Stimulated activated naive CD4-positive, alpha-beta T cell (primary cell): Measurements from ENCODE around the gene GKN1.
"Not testable (repeated sequence)": the region's sequence is repeated elsewhere in the genome, so short reads cannot be mapped to it uniquely, and the experiment has no call there.

ENCODE experiments used
- DNase-seq, 6 experiments: peaks; one replicate each; lab custom pipeline; 2025; lab: John Stamatoyannopoulos, UW

The GKN1 gene, protein sequence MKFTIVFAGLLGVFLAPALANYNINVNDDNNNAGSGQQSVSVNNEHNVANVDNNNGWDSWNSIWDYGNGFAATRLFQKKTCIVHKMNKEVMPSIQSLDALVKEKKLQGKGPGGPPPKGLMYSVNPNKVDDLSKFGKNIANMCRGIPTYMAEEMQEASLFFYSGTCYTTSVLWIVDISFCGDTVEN

DNA sequence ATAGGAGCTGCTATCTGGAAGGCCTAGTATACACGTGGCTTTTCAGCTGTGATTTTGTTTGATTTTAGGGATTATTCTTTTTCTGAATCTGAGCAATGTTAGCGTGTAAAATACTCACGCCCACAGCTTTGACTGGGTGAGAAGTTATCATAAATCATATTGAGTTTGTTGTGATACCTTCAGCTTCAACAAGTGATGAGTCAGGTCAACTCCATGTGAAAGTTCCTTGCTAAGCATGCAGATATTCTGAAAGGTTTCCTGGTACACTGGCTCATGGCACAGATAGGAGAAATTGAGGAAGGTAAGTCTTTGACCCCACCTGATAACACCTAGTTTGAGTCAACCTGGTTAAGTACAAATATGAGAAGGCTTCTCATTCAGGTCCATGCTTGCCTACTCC lies at the start of gene GKN1:
GKN1 (plus strand) TSS at position 386 of the 400 bp plus-strand sequence. CDS start 42 bp downstream, outside the sequence.
- no peak for DNase-seq

DNA sequence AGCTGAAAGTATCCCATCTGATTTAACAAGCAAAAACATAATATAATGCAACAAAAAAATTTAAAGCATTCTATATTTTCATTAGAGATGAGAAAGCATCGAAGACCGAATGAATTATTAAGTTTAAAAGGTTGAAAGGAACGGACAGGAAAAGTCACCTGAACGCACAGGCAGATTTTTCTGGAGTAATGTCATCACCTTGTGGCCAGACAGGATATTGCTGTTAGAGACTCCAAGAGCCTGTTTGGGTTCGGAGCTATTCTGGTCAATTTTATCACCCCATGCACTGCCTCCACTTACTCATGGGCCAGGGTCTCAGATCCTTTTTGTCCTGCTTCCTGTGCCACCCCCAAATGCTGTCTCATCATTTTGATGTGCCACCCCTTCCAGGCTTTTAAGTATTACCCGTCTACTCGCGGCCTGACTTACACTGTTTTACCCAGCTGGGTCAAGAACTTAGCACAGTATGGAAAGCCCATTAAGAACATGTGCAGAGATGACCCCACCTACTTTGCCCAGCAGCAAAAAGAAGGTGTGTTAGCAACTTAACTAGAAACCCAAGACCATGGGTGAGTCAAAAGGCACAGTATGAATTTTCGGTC lies 49.0 kb upstream of the GKN1 start:
- peak; percentile 21 to 69 (median 33) for DNase-seq

DNA sequence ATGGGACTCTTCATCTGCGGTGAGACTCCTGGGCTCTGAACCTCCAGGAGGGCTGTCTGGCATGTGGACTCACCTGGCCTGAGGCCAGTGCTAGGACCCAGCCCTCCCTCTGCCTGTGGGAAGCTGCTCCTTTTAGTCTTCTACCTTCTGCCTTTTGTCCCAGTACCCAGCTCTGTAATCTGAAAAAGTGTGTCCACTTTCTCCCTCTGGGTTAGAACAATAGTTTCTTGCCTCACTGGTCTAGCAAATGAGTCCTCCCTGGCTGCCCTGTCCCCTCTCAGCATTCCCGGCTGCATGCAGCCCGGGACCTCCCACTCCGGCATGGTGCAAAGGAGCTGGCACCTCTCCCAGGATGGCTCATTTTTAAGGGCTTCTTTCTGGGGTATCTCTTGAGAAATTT lies 47.6 kb upstream of the GKN1 start:
- DNase-seq, result no peak

DNA sequence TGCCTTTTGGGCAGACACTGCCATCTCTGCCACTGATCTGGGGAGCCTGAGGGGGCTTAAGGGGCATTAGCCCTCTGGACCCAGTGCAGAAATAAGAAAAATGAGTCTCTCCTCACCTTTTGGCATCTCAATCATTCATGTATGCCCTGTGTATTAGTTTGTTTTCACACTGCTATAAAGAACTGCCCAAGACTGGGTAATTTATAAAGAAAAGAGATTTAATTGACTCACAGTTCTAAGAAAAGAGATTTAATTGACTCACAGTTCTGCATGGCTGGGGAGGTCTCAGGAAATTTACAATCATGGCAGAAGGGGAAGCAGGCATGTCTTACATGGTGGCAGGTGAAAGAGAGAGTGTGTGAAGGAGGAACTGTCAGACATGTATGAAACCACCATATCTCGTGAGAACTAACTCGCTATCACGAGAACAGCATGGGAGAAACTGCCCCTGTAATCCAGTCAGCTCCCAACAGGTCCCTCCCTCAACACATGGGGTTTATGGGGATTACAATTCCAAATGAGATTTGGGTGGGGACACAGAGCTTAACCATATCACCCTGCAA lies 43.2 kb upstream of the GKN1 start:
- no peak for DNase-seq

DNA sequence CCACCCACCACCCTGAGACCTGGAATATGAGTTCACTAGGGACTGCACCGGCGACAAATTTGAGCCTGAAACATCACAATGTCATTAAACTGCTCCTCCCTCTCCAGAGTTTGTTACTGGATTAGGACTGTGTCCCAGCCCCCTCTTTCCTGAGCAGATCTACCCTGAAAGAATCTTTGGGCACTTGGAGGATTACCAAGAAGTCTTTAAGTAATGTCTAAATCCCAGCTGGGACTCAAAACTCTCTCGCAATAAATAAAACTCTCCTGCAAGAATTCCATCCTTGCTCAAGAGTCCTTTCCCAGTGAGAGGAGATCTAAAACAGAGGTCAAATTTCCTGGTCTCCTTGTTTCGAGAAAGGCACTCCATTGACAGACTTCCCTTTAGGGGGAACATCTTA lies 42.6 kb upstream of the GKN1 start:
- DNase-seq, result no peak

DNA sequence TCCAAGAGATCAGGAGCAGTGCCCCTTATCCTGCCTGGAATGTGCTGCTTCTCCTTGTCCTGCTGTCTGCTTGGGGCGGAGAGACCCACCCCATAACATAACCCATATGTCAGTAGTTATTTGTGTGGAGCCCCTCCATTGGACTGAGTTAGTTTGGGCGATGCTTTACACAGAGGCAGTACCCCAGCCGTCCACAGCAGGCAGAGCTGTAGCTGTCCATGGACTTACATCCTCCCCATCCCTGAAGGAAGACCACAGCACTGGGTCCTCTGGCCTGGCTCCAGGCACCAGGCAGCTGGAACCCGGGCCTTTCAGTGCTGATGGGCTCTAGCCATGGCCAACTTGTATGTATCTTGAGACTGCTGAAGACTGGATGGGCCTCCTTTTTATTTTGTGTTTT lies 42.0 kb upstream of the GKN1 start:
- no peak for DNase-seq

DNA sequence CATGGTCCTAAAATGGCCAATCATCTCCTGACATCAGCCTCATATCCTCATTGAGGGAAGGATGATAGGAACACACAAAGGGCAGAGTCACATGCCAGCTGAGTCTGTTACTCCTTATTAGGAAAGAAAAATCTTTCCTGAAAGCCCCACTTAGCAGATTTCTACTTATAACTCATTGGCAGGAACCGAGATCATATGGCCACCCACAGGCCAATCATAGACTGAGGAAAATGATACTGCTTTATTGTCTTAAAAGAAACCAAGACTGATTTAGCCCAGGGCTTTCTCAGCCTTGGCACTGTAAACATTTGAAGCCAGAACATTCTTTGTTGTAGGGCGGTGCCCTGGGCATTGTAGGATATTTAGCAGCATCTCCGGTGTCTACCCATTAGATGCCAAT lies 40.4 kb upstream of the GKN1 start:
- DNase-seq, result no peak

DNA sequence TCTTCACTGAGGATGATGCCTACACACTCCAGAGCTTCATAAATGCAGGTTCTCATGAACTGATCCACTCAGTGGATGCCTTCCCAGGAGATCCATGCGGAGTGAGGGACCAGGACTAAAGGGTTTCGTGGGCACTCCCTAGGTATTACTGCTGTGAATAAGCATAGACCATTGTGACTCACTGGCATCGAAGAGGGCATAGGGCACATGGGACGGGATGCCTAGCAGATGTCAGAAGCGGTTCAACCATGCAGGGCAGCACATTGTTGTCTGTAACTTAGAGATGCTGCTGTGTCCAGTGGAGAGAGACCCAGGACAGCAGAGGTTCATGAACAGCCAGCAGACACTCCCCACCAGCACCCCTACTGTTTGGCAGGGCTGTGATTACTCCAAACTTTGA lies 39.0 kb upstream of the GKN1 start:
- no peak for DNase-seq

DNA sequence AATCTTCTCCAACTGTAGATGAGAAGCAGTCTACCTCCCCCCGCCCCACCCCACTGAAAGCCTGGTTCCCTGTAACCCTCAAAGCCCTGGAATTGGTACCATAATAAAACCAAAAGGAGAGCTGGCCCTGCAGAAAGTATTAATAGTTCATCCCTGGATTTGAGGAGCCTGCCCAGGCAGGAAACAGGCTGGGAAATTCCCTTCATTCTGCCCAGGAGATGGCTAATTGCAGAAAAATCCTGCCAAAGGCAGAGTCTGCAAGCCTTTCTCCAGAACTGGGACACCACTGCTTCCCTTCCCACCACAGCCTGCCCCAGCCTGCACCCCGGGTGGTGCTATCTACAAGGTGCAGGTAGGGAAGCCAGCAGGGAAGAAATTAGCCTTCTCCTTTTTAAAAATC lies 38.0 kb upstream of the GKN1 start:
- DNase-seq, result no peak

DNA sequence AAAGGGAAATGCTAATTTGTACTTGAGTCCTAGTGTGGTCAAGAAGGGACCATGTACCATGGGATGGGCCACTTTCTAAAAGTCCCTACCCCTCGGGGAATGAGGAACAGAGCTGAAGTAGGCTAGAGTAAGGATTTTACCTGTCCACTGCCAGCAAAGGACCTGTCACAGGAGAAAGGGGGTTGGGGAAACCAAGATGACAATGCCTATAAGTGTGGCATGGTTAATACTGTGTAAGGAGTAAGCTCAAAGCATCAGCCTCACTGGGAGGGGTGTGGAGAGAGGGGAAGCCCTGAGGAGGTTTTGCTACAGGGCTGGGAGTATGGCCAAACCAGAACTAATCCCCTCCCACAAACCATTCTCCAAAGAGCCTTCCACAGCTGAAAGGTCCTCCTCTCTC lies 37.5 kb upstream of the GKN1 start:
- DNase-seq, result no peak

DNA sequence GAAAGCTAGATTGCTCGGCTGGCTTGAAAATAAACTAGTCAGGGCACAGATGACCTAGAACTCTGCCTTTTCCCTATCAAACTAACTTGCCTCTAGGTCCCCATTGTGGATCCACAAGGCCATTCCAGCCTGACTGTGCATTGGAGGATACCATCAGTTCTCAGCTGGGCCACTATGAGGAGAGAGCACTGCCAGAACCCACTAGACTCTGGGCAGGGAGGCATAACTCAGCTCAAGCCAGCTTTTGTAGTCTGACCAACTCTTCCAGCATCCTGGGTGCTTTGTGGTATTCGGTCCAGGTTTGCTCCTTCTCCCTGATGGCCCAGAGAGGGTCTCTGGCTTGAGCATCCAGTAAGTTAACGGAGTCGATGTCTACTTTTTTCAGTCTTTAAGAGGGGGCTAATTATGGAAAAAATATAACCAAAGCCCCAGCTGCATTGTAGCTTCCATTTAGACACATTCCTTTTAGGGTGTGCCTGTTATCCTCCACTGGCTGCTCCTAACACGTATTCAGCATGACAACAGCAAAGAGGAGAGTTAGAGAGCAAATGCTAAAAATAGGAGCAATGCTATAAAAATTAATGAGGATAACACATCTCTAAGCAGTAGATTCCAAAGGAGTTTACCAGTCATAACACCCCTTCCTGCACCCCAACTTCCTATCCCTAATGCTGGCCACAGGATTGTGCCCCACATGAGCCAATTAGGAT lies 36.9 kb upstream of the GKN1 start:
- no peak for DNase-seq

DNA sequence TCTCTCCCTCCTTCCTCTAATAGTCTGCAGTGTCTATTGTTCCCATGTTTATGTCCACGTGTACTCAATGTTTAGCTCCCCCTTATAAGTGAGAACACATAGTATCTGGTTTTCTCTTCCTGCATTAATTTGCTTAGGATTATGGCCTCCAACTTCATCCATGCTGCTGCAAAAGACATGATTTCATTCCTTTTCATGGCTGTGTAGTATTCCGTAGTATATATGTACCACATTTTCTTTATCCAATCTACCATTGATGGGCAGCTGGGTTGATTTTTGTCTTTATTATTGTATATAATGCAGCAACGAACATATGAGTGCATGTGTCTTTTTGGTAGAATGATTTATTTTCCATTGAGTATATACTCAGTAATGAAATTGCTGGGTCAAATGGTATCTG lies 35.5 kb upstream of the GKN1 start:
- no peak for DNase-seq

DNA sequence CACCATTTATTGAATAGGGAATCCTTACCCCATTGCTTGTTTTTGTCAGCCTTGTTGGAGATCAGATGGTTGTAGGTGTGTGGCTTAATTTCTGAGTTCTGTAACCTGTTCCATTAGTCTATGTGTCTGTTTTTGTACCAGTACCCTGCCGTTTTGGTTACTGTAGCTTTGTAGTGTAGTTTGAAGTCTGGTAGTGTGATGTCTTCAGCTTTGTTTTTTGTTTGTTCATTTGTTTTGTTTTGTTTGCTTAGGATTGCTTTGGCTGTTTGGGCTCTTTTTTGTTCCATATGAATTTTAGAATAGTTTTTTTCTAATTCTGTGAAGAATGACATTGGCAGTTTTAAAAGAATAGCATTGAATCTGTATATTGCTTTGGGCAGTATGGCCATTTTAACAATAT lies 34.5 kb upstream of the GKN1 start:
- DNase-seq, result no peak

DNA sequence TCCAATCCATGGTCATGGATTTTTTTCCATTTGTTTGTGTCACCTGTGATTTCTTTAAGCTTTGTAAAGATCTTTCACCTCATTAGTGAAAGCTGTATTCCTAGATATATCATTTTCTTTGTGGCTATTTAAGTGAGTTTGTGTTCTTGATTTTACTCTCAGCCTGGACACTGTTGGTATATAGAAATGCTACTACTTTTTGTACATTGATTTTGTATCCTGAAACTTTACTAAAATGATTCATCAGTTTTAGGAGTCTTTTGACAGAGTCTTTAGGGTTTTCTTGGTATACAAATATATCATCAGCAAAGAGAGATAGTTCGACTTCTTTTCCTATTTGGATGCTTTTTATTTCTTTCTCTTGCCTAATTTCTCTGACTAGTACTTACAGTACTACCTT lies 34.1 kb upstream of the GKN1 start:
- no peak for DNase-seq

DNA sequence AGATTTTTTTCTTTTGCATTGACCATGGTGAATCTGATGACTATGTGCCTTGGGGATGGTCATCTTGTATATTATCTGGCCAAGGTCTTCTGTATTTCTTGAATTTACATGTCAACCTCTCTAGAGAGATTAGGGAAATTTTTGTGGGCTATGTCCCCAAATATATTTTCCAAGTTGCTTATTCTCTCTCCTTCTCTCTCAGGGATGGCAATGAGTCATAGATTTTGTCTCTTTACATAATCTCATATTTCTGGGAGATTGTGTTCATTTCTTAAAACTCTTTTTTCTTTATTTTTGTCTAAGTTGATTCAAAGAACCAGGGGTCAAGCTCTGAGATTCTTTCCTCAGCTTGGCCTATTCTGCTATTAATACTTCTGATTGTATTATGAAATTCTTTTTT lies 31.6 kb upstream of the GKN1 start:
- DNase-seq, result no peak

DNA sequence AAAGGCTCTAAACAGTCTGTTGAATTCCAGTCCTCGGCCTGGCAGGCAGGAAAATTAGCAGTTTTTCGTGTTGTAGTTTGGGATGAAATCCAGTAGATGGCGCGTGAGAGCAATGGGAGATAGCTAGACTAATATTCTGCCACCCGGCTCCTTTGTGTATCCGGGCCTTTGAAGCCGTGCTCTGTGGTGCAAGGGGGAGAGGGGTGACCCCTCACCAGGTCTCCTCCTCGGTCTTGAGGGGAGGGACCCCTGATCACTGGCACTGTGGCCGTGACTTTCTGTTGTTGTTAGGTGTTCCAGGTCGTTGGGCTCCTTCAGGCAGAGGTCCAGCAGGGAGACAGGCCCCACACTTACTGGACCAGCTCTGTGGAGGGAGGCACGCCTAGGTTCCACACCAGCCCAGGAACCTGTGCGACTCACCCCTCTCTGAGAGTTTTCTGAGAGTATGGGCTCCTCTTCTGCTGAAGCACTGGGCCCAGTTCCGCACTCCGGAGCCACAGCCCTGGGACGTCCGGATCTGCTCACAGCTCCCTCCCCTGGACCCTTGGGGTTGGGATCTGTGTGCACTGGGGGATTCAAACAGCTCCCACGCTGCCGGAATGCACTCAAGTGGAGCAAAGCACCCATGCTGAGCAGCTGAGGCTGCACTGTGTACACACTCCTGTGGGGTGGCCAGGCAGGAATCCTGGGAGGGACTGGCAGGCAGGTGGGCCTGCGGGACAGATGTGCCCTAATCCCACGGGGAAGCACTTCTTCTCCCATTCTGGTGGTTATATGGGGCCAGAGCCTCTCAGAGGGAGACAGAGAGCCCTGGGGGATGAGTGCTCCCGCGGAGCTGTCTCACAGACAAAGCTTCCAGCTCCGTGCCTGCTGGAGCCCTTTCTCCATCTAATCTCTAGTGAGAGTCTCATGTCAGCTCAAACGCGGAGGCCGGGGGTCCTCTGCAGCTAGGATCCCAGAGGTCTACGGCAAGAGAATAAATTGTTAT lies 30.6 kb upstream of the GKN1 start:
- DNase-seq, result peak in 5 of 6 experiments; percentile 18 to 63 (median 34)

DNA sequence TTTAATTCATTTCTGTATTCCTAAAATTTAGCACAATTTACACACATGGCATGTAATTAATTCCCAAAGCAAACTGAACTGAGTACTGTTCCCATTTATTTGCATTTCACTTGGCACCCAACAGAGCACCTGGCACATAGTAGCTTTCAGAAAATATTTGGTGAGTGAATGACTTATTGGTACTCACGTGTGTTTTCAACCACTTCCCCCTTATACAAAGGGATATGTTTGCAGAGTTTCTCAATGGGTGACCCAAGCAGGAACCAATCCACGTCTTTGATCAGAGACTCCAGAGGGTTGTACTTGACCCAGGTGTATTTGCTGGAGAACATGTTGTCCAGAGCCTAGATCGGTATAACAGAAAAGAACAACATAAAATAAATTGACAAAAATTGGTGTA lies 28.3 kb upstream of the GKN1 start:
- no peak for DNase-seq

DNA sequence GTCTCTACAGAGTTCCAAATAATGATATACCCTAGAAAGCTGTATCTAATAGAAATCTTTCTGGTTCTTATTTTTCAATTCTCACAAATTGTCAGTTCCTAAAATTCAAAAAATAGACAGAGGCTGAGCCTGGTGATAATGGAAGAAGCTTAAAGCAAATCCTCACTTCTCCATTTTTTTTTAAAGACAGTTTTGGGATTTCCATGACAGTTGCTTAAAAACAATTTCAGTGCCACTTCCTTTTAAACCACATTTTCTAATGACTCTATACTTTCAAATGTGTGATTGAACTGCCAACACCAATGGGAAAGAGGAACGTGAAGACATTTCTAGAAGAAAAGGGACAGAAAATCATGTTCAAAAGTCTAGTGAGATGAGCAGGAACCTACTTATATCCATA lies 25.7 kb upstream of the GKN1 start:
- no peak for DNase-seq

DNA sequence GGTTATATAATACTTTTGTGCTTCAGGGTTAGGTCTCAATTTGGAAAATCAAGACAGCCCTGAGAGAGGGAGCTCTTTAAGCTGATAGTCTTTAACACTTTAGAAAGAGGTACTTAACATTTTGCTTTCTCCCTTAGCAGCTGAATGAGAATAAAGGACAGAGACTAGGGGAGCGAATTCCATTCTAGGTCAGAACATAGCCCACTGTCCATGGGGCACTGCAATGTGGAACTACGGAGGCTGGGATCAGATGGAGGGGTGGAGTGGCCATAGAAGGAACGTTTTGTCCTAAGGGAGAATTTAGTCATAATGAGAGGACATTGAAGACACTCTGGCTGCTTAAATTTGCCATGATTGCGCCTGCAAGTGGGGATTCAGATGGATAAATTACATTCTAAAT lies 22.5 kb upstream of the GKN1 start:
- no peak for DNase-seq

DNA sequence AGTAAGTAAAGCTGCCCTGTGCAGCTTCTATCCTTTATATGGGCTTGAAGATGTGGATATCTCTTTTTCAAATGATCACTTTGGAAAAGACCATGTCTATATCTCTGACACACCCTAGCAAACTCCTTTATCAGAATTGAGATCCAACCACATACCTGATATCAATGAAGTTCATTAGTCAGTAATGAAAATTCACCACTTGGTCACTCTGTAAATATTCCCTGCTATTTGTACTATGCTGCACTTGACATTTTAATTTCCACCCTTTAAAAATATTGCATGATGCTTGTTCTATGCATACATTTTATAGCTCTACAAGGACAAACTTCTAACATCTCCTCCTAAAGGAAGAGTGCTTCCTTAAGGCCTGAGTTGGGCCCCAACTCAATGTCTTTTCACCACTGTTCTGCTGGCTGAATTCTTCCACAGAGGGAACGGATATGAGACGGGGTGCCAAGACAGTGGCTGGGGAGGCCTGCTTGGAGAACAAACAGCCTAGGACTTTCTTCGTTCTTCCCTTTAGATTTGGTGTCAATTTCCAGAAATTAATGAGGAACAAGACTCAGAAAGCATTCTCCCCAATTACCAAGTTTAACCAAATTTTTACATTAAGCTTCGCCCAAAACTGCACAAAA lies 21.4 kb upstream of the GKN1 start, which contains the start of gene GKN2:
GKN2 (minus strand) TSS at position 7 of the 635 bp plus-strand sequence. CDS start 32 bp downstream, outside the sequence.
- no peak for DNase-seq

DNA sequence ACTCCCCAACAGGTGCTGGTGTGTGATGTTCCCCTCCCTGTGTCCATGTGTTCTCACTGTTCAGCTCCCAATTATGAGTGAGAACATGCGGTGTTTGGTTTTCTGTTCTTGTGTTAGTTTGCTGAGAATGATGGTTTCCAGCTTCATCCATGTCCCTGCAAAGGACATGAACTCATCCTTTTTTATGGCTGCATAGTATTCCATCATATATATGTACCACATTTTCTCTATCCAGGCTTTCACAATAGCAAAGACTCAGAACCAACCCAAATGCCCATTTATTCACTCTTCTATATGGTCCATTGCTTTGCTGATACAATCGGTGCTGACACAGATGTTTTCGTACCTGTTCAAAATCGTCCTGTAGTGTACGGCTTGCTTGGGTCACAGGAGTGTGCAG lies 19.0 kb upstream of the GKN1 start:
- DNase-seq, result not testable (repeated sequence)
